GM19193 (cell line): ENCODE data around the gene SYNM.

Experiments
- POLR2A ChIP-seq: IDR thresholded peaks from 4 replicates; pipeline ENCODE4 v1.6.1; 2011; ENCODE audit not compliant: insufficient read depth, insufficient read length; ENCODE audit errors: extremely low read depth

The SYNM gene

DNA sequence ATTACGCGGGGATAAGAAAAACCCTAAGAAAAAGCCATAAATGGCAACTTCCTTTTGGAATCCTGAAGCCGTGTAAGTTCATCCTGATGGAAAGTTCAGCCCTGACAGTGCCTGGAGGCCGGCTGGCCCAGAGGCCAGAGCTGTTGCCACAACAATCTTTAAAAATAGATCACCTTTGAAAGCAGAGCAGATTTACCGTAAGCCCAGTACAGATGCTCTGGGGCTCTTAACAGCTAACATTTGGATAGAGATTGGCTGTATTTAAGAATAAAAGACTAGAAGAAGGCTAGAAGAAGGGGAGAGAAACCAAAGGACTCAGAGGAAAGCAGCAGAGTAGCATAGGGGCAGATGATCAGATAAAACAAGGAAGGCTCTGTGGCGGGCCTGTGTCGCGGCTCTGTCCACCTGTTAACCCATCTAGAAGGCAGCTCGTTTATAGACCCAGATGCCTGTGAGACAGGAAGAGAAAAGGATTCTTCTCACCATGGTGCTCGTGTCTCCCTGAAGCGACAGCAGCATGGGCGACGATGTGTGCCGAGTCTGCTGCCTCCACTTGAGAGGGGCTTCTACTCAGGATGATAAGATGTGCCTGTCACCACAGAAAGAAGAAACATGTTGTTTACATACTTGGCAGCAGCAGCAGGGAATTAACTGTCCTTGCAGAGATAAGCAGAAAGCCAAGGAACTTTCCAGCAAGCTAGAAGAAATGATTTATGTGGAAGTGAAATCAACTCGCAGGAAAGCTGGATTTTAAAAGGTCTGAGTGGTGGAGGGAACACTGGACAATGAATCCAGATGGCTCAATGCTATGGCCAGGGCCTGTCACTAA lies 69.9 kb downstream of the SYNM start:
- TF ChIP-seq POLR2A = no peak

DNA sequence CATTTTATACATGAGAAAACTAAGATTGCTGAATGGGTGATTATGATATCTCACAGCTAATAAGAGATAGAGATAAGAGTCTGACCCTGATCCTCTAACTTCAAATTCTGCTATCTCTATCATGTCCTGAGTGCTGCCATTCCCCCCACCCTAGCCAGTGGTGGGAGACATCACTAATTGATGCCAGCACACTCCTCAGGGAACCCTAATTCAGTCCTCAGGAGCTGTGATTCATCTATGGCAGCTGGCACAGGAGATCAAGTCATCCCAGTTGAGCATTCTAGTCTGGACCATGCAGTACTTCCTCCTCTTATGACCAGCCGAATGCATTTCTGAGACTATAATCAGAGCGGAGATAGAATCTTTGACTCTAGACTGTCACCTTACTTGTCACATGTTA lies 71.9 kb downstream of the SYNM start:
- TF ChIP-seq POLR2A = no peak

DNA sequence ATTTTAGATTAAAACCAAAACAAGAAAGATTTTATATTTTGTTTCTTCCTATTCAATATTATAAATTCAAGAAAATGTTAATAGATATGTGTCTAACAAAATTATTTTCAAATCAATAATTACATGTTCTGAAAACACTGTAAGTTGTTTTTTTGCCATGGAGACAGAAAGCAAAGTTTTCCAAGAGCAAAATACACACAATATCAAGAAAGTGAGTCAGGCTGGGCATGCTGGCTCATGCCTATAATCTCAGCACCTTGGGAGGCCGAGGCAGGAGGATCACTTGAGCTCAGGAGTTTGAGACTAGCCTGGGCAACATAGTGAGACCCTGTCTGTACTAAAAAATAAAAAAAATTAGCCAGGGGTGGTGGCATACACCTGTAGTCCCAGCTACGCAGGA lies 72.8 kb downstream of the SYNM start:
- TF ChIP-seq POLR2A = no peak

DNA sequence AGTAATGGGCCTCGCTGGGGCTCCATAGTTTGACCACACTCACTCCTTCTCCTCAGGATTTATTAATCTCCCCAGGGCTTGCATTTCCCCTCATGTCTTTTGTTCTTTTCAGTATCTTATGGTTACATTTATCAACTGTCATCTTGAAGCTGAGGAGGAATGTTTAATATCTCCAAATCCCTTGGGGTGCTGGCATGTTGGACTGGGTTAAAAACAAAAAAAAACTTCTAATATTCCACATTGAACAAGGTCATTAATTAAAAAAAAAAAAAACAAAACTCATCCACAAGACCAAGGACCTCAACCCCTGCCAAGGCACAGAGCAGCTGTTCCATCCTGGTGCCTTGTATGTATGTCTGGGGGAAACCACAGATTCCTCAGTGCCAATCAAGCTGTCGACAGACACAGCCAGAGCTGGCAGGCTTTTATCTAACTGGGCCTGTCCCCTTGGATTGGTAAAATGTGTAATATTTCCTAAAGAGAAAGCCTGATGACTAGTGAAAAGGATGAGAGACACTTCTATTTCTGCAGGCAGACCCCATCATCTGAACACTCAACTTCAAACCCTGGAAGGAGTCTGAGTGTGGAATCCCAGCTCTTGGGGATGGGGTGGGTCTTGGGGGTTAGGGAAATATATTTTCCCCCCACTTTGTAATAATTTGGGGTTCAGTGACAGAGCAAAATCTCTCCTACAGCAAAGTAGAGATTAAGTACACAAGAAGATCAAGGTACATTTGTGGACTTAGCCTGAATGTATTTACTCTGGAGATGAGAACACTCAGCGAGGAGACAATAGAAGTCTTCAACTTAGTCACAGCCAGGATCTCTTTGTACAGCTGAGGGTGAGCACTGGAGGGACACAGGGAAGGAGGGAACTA lies 75.4 kb downstream of the SYNM start:
- no peak for TF ChIP-seq POLR2A

GRCh38 chr15:99180964-99181306 lies 76.1 kb downstream of the SYNM start:
- TF ChIP-seq POLR2A = no peak

- TF ChIP-seq POLR2A = no peak
These were observed 76.7 kb downstream of the SYNM start for GRCh38 chr15:99181545-99181971.

DNA sequence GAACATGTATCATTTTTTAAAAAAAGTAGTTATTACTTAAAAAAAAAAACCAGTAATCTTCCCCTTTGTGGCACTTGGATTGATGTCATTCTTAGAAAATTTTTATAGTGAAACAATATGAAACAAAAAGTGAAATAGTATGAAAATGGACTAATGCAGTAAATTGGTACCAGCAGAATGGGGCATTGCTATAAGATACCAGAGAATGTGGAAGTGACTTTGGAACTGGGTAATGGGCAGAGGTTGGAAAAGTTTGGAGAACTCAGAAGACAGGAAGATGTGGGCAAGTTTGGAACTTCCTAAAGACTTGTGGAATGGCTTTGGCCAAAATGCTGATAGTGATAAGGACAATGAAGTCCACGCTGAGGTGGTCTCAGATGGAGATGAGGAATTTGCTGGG lies 77.9 kb downstream of the SYNM start:
- no peak for TF ChIP-seq POLR2A
